A673 (cell line): Measurements from ENCODE around the gene ZNF771. TPM values are rescaled to one million over a fixed set of nuclear protein-coding genes. Genes with fewer than 3 reads are reported as not detected.
A peak's percentile ranks its signal among the peaks of the same experiment; 100 is the strongest.

ENCODE experiments used
- BruUV-seq: library from RNA; stranded (reverse); fragments of 400-500 nt; replicated peaks from 2 replicates; lab custom pipeline; 2021; lab: Mats Ljungman, UMichigan
- CTCF ChIA-PET: fragments of 300-600 bp; sonication (Branson Sonifier 250); formaldehyde crosslinking; loops from one replicate; lab custom pipeline; 2022; ENCODE audit warnings: antibody characterized with exemption; lab: Charles Lee
- POLR2A ChIA-PET: fragments of 300-600 bp; sonication (Branson Sonifier 250); formaldehyde crosslinking; loops from one replicate; lab custom pipeline; 2022; ENCODE audit warnings: antibody characterized with exemption; ENCODE audit not compliant: low non-redundant PET; lab: Charles Lee
- DNase-seq: peaks from one replicate; pipeline ENCODE4 v3.0.0-alpha.2; 2015; ENCODE audit warnings: low spot score
- H3K27ac ChIP-seq: fragments of 200-600 bp; sonication (generic); 2 replicates; pipeline ENCODE4 v1.5.1; 2016; ENCODE audit warnings: mixed run types, low read depth, mild to moderate bottlenecking, mixed read lengths, antibody characterized with exemption, low read length; ENCODE audit not compliant: poor library complexity, severe bottlenecking
- H3K27me3 ChIP-seq: fragments of 200-600 bp; sonication (generic); replicated peaks from 2 replicates; pipeline ENCODE4 v1.6.1; 2017; ENCODE audit warnings: mixed run types, low read depth, mild to moderate bottlenecking, mixed read lengths, antibody characterized with exemption, low read length; ENCODE audit not compliant: insufficient read depth, poor library complexity
- H3K36me3 ChIP-seq: fragments of 200-600 bp; sonication (generic); 2 replicates; pipeline ENCODE4 v1.6.1; 2016; ENCODE audit warnings: mixed run types, mild to moderate bottlenecking, mixed read lengths, antibody characterized with exemption, low read length; ENCODE audit not compliant: insufficient read depth, poor library complexity, severe bottlenecking
- H3K4me1 ChIP-seq: fragments of 200-600 bp; sonication (generic); 2 replicates; pipeline ENCODE4 v1.6.1; 2017; ENCODE audit warnings: mixed run types, mild to moderate bottlenecking, mixed read lengths, antibody characterized with exemption, low read length; ENCODE audit not compliant: insufficient read depth, poor library complexity, severe bottlenecking
- H3K4me3 ChIP-seq: fragments of 200-600 bp; sonication (generic); 2 replicates; pipeline ENCODE4 v1.5.1; 2016; ENCODE audit warnings: low read depth, mixed run types, mild to moderate bottlenecking, mixed read lengths, low read length; ENCODE audit not compliant: poor library complexity, severe bottlenecking
- H3K9me3 ChIP-seq: fragments of 200-600 bp; sonication (generic); 2 replicates; pipeline ENCODE4 v1.6.1; 2016; ENCODE audit warnings: mixed run types, low read depth, mild to moderate bottlenecking, mixed read lengths, antibody characterized with exemption, low read length; ENCODE audit not compliant: poor library complexity, severe bottlenecking
- EZH2 ChIP-seq: fragments of 200-600 bp; sonication (generic); IDR thresholded peaks from 2 replicates; pipeline ENCODE4 v1.6.1; 2017; ENCODE audit warnings: borderline replicate concordance, low read depth, mild to moderate bottlenecking, mixed read lengths, antibody characterized with exemption, low read length; ENCODE audit not compliant: poor library complexity, severe bottlenecking
- intact Hi-C: fragments of 100-400 bp; cut with micrococcal nuclease; formaldehyde crosslinking; loops from one replicate; pipeline ENCODE4 v1.10.0; 2022; ENCODE audit not compliant: unreplicated experiment
- total RNA-seq: library from RNA; stranded (reverse); gene quantifications from 2 replicates; pipeline ENCODE4 v1.2.3, GENCODE V29; 2021
- TF ChIP-seq, protein P1 (sequence below): fragments of 300-800, 200-600 bp; sonication (generic); conservative IDR thresholded peaks from 2 replicates; pipeline ENCODE4 v1.5.1; 2017; ENCODE audit warnings: low read depth, mild to moderate bottlenecking, antibody characterized with exemption, low read length, moderate library complexity, mixed read lengths

The ZNF771 gene
- total RNA-seq, 1 experiment from 2014 or later, result 22.2 TPM

DNA sequence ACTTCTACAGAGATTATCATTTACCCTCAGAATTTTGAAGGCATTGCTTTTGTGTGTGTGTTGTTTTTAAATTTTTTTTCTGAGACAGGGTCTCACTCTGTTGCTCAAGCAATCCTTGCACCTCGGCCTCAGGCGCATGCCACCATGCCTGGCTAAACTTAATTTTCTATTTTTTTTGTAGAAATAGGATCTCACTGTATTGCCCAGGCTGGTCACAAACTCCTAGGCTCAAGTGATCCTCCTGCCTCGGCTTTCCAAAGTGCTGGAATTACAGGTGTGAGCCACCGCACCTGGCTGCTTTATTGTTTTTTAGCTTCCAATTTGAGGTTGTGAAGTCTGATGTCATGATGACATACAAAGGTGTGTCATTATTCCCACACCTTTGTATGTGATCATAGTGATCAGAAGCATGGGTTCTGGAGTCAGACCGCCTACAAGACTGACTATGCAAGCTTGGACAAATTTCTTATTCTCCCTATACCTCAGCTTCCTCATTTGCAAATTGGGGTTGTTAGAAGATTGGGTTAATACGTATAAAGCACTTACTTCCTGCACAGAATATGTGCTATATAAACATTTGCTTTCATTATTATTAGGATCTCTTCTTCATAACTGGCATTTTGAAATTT lies 32.4 kb downstream of the ZNF771 start:
- Histone ChIP-seq H3K4me1 (peaks cover 8% of the 10 kb centered on the region), H3K36me3 (peaks cover 7% of the 10 kb centered on the region), H3K27ac (no peak overlapping the region), H3K27me3 (no peaks in the 10 kb centered on the region), H3K4me3 (no peak overlapping the region), H3K9me3 (no peaks in the 10 kb centered on the region)
- no TSS peak for BruUV-seq
- intact Hi-C loops, result loop anchor here (10.0 kb wide), 1 partner anchor 55 kb away; no protein-coding TSS in a partner anchor
- ChIA-PET POLR2A (interaction anchor here (1.2 kb wide), 1 partner anchor 10 kb away, joined by 3 read pairs; the partner anchor contains the start of gene DCTPP1), CTCF (no interaction called here)
- DNase-seq, result no peak
- TF ChIP-seq, protein P1, sequence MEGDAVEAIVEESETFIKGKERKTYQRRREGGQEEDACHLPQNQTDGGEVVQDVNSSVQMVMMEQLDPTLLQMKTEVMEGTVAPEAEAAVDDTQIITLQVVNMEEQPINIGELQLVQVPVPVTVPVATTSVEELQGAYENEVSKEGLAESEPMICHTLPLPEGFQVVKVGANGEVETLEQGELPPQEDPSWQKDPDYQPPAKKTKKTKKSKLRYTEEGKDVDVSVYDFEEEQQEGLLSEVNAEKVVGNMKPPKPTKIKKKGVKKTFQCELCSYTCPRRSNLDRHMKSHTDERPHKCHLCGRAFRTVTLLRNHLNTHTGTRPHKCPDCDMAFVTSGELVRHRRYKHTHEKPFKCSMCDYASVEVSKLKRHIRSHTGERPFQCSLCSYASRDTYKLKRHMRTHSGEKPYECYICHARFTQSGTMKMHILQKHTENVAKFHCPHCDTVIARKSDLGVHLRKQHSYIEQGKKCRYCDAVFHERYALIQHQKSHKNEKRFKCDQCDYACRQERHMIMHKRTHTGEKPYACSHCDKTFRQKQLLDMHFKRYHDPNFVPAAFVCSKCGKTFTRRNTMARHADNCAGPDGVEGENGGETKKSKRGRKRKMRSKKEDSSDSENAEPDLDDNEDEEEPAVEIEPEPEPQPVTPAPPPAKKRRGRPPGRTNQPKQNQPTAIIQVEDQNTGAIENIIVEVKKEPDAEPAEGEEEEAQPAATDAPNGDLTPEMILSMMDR, result no peak
- no peak for TF ChIP-seq EZH2

DNA sequence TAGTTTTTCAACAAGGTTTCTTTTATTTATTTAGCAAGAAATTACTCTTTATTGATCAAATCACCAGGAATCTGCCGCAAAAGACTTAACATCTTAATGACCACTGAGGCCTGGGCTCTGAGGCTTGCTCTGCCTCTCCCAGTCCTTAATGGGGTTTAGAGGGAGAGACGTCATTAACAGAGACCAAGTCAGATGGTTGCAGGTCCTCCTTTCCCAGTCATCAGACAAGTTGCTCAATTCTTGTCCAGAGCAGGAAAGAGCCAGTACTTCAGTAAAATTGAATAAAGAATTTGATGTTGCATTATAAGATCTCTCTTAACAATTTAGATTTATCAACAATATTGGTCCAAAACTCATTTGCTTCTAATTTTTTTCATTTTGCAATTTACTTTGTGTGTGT lies 36.2 kb downstream of the ZNF771 start:
- TF ChIP-seq EZH2, result no peak
- TF ChIP-seq, protein P1, result no peak
- intact Hi-C loops, result loop anchor here (10.0 kb wide), 1 partner anchor 51 kb away; no protein-coding TSS in a partner anchor
- CTCF ChIA-PET, result no interaction called here
- peaks cover 14% of the 10 kb centered on the region for H3K4me1 ChIP-seq
- no peaks in the 10 kb centered on the region for H3K9me3 ChIP-seq
- POLR2A ChIA-PET, result interaction anchor here (0.7 kb wide), 1 partner anchor 115 kb away, joined by 3 read pairs; no protein-coding TSS in a partner anchor
- no peaks in the 10 kb centered on the region for H3K27me3 ChIP-seq
- no peak overlapping the region for H3K27ac ChIP-seq
- no peak for DNase-seq
- BruUV-seq, result no TSS peak
- H3K36me3 ChIP-seq, result peaks cover 7% of the 10 kb centered on the region
- no peak overlapping the region for H3K4me3 ChIP-seq

DNA sequence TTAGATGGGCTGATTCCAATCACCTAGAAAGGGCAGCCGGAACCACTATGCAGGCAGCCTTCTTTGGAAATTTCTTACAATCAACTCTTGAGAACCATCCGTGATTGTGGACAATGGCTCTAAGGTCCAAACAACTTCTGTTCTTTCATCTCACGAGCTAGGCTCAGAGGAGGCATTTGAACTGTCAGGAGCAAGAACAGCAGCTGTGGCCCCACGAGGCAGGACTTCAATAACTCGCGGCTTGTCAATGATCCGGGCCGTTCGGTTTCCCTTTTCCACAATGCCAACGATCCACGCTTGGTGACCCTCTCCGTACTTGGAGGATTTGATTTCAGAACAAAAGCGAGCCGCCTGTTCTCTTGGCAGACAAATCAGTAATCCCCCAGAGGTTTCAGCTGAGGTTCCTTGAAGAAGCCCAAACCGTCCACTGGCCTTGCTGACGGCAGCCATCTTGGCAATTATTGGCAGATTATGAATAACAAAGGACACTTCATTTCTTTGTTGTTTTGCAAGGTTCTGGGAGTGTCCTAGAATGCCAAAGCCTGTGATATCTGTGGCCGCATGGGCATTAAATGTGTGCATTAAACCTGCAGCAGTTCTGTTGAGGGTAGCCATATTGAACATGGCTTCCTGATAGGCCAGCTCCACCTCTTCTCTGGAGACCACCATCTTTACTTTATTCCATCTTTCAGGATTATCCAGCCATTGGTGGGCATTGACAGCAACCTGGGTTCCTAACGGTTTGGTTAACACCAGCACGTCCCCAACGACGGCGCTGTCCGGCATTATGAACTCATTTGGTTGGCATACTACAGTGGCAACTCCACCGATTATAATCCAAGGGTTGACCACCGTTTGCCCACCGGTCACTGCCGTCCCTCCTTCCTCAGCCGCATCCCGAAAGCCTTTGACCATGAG lies 37.1 kb downstream of the ZNF771 start:
- H3K27me3 ChIP-seq, result no peaks in the 10 kb centered on the region
- TSS peak; percentile 76 for BruUV-seq
- POLR2A ChIA-PET, result interaction anchor here (0.7 kb wide), 2 partner anchors 114 to 151 kb away, joined by 3 to 4 read pairs; no protein-coding TSS in a partner anchor
- DNase-seq, result no peak
- CTCF ChIA-PET, result interaction anchor here (1.8 kb wide), 1 partner anchor 15 kb away, joined by 8 read pairs; the partner anchor contains the start of gene DCTPP1
- intact Hi-C loops, result loop anchor here (10.0 kb wide), 1 partner anchor 50 kb away; no protein-coding TSS in a partner anchor
- H3K4me1 ChIP-seq, result peaks cover 14% of the 10 kb centered on the region
- TF ChIP-seq EZH2, result no peak
- TF ChIP-seq, protein P1, result no peak
- peaks cover 7% of the 10 kb centered on the region for H3K36me3 ChIP-seq
- H3K4me3 ChIP-seq, result peak overlapping the region; percentile 95
- H3K9me3 ChIP-seq, result no peaks in the 10 kb centered on the region
- H3K27ac ChIP-seq, result peak overlapping the region; percentile 96
